Stimulated activated effector memory CD8-positive, alpha-beta T cell treated with anti-CD3 and anti-CD28 coated beads, Interleukin-12 subunit alpha, Interleukin-12 subunit beta, amount 100 ng/mL, for 72 hours (primary cell): ENCODE data around the gene GGTA1.
A peak's percentile ranks its signal among the peaks of the same experiment; 100 is the strongest.
"Not testable (repeated sequence)": the region's sequence is repeated elsewhere in the genome, so short reads cannot be mapped to it uniquely, and the experiment has no call there.

Experiments
- ATAC-seq: fragments of 150-1000 bp; cut with Tn5 transposase; 2 replicates; pipeline ENCODE4 v1.10.0; 2021
- DNase-seq, 2 donors: peaks; one replicate each; pipeline ENCODE4 v3.0.0; 2021 to 2022; ENCODE audit warnings: low spot score in 2 of 2
- H3K27ac Mint-ChIP-seq: one replicate; pipeline ENCODE4 v1.8.0; 2022; ENCODE audit warnings: mild to moderate bottlenecking, mixed read lengths
- H3K36me3 Mint-ChIP-seq: one replicate; pipeline ENCODE4 v1.8.0; 2022; ENCODE audit warnings: mild to moderate bottlenecking, mixed read lengths
- H3K4me1 Mint-ChIP-seq: one replicate; pipeline ENCODE4 v1.8.0; 2022; ENCODE audit warnings: mixed read lengths
- H3K4me3 Mint-ChIP-seq: one replicate; pipeline ENCODE4 v1.8.0; 2022; ENCODE audit warnings: mild to moderate bottlenecking, mixed read lengths
- H3K9me3 Mint-ChIP-seq: one replicate; pipeline ENCODE4 v1.8.0; 2022; ENCODE audit warnings: mixed read lengths

Gene GGTA1

DNA sequence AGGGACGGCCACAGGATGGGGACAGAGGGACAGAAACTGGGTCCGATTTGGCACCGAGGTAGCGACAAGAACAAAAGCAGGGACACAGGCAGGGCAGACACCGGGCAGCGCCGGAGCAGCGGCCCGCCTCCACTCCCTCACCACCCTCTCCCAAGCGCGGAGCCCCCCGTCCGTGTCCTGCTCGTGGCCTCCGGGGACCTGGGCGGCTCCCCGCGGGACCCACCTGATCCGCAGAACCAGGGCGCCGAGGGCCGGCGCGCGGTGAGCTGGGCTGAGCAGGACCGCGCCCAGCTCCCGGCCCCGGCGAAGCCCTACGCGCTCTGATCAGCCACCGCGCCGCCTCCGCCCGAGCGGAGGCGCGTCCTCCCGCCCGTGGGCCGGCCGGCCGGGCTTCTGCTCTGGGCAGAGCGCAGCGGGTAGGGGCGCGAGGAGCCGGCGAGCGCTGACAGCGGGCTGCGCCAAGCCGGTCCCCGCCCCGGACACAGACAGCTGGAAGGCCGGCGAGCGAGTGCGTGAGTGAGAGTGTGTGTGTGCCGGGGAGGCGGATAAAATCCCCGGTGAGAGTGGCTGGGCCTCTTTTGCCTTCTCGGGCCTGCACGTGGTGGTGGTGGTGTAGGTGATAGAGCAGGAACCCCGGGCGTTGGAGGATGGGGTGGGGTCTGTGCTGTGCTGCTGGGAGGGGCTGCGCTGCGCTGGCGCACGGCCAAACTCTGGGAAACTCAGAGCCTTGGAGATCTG lies at the start of gene GGTA1:
TSS of gene GGTA1 (minus strand) at position 418 of the 738 bp plus-strand sequence. CDS start 31,922 bp downstream, outside the sequence.
- Mint-ChIP-seq H3K36me3 (no peaks in the 10 kb centered on the region), H3K4me1 (peaks cover 20% of the 10 kb centered on the region), H3K4me3 (peak within 1 kb of the TSS; percentile 75), H3K9me3 (peaks cover 5% of the 10 kb centered on the region), H3K27ac (no peak within 1 kb of the TSS)
- DNase-seq (peak in 1 of 2 donors; percentile 4), ATAC-seq (peak; percentile 63)

DNA sequence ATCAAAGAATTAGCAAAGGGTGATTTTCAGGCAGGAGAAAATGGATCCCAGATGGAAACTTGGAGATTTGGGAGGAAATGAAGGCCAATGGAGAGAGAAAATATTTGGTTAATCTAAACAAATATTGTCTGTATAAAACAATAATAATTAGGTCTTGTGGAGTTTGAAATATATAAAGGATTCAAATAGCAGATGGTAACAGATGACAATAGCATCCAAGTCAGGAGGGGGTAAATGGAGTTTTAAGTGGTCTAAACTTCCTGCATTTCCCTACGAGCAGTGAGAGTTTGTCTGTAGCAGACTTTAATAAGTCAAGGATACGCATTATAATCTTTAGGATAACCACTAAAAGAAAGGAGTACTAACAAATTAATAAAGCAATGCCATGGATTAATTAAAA lies 49.0 kb upstream of the GGTA1 start:
- no peaks in the 10 kb centered on the region for H3K9me3 Mint-ChIP-seq
- H3K4me3 Mint-ChIP-seq = no peak overlapping the region
- no peaks in the 10 kb centered on the region for H3K36me3 Mint-ChIP-seq
- ATAC-seq (no peak), DNase-seq (no peak)
- peaks cover 6% of the 10 kb centered on the region for H3K4me1 Mint-ChIP-seq
- H3K27ac Mint-ChIP-seq = no peak overlapping the region

- DNase-seq (peak; percentile 65 to 86), ATAC-seq (peak; percentile 87)
- Mint-ChIP-seq H3K36me3 (no peaks in the 10 kb centered on the region), H3K27ac (no peak overlapping the region), H3K9me3 (no peaks in the 10 kb centered on the region), H3K4me1 (no peaks in the 10 kb centered on the region), H3K4me3 (no peak overlapping the region)
These were observed 46.3 kb upstream of the GGTA1 start for GRCh38 chr9:121545875-121546423.

DNA sequence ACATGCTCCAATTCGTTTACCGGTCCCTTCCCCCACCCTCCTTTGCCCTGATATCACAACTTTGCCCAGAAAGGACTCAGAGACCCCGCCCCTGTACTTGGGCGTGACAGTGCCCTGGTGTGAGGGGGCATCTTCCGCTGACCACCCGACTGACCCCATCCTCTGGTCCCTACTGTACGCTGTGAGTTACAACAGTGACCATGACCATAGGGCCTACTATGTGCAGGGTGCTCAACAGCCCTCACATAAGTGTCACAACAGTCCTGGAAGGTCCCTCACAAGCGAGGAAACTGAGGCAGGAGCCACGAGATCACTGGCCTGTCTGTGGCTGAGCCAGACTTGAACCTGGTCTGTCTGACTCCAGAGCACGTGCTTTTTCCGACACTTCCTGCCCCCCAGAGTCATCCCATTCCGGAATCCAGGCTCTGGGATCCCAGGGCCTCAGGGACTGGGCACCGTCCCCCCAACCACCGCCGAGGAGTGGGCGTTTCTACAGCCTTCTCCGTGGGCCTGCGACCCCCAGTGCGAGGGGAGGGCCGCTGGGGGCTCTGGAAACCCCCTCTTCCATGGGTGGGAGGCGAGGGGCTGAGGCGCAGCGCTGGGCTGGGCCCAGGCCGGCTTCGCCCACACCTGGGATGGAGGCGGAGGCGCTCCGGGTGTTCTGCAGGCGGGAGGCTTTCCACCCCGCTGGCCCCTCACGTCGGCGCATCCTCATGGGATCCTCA lies 45.7 kb upstream of the GGTA1 start:
- Mint-ChIP-seq H3K4me3 (no peak overlapping the region), H3K27ac (no peak overlapping the region), H3K36me3 (no peaks in the 10 kb centered on the region), H3K9me3 (no peaks in the 10 kb centered on the region), H3K4me1 (no peaks in the 10 kb centered on the region)
- no peak for ATAC-seq
- no peak for DNase-seq

DNA sequence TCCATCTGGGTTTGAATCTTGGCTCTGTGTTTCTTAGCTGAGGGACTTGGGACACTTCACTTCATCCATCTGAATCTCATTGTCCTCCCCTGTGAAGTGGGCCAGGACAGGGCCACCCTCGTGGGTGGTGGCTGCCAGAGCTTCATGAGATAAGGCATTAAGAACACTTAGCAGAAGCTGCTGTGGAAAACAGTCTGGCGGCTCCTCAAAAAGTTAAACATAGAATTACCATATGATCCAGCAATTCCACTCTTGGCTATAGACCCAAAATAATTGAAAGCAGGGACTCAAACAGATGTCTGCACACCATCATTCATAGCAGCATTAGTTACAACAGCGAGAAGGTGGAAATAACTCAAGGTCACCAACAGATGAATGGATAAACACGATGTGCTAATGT lies 42.4 kb upstream of the GGTA1 start:
- no peaks in the 10 kb centered on the region for H3K36me3 Mint-ChIP-seq
- no peak overlapping the region for H3K4me3 Mint-ChIP-seq
- no peaks in the 10 kb centered on the region for H3K4me1 Mint-ChIP-seq
- no peak overlapping the region for H3K27ac Mint-ChIP-seq
- DNase-seq (no peak), ATAC-seq (no peak)
- no peaks in the 10 kb centered on the region for H3K9me3 Mint-ChIP-seq

DNA sequence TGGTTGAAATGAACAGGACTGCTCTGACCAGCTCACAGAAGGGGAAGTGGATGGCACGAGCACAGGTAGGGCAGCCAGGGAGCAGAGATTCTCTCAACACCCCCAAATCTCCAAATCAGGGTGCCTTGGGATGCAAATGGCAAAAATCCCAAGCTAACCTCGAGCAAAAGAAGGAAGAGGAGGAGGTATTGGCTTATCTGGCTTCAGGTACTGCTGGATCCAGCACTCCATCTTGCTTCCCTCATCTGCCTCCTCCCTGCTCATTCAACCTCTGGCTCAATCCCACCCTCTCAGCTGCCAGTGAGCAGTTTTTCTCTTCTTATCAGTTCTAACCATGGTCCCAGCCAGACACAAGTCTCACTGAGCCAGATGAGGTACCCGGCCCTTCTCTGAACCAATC lies 41.6 kb upstream of the GGTA1 start:
- Mint-ChIP-seq H3K4me3 (no peak overlapping the region), H3K9me3 (no peaks in the 10 kb centered on the region), H3K27ac (no peak overlapping the region), H3K36me3 (no peaks in the 10 kb centered on the region), H3K4me1 (no peaks in the 10 kb centered on the region)
- ATAC-seq = no peak
- no peak for DNase-seq

DNA sequence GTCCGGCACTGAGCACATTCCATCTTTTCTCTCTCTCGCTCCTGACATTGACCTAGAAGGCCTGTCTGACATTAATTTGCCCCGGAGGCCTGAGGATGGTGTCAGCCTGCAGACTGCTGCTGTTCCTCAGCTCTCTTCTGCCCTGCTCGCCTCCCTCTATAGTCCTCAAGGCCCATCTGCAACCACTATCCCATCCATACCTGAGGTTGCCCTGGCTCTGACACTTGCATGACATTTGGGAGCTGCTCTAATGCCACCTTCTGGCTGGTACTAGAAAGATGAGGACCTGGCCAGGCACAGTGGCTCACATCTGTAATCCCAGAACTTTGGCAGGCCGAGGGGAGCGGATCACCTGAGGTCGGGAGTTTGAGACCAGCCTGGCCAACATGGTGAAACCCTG lies 38.6 kb upstream of the GGTA1 start:
- H3K36me3 Mint-ChIP-seq = no peaks in the 10 kb centered on the region
- no peak overlapping the region for H3K4me3 Mint-ChIP-seq
- H3K9me3 Mint-ChIP-seq = no peaks in the 10 kb centered on the region
- DNase-seq = no peak
- no peaks in the 10 kb centered on the region for H3K4me1 Mint-ChIP-seq
- H3K27ac Mint-ChIP-seq = no peak overlapping the region
- no peak for ATAC-seq

GRCh38 chr9:121537283-121537682 lies 37.6 kb upstream of the GGTA1 start:
- Mint-ChIP-seq H3K4me1 (no peaks in the 10 kb centered on the region), H3K4me3 (no peak overlapping the region), H3K27ac (no peak overlapping the region), H3K9me3 (no peaks in the 10 kb centered on the region), H3K36me3 (no peaks in the 10 kb centered on the region)
- no peak for DNase-seq
- no peak for ATAC-seq

DNA sequence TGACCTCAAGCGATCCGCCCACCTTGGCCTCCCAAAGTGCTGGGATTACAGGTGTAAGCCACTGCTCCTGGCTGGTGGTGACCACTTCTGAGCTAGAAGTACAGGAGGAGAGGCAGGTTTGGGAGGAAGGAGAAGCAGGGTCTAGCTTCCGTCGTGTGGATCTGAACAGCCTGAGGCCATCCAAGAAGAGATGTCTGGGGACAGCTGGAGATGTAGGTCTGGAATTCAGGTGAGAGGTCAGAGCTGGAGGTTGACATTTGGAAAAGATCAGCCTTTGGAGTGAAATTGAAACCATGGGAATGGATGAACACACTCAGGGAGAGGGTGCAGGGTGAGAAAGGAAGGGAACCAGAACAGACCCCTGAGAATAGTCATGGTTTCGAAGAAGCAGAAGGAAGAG lies 33.2 kb upstream of the GGTA1 start:
- no peak overlapping the region for H3K27ac Mint-ChIP-seq
- H3K4me3 Mint-ChIP-seq = no peak overlapping the region
- no peaks in the 10 kb centered on the region for H3K36me3 Mint-ChIP-seq
- H3K4me1 Mint-ChIP-seq = no peaks in the 10 kb centered on the region
- ATAC-seq (no peak), DNase-seq (no peak)
- no peaks in the 10 kb centered on the region for H3K9me3 Mint-ChIP-seq

- DNase-seq (no peak), ATAC-seq (no peak)
- no peak overlapping the region for H3K27ac Mint-ChIP-seq
- no peaks in the 10 kb centered on the region for H3K36me3 Mint-ChIP-seq
- no peak overlapping the region for H3K4me3 Mint-ChIP-seq
- no peaks in the 10 kb centered on the region for H3K4me1 Mint-ChIP-seq
- no peaks in the 10 kb centered on the region for H3K9me3 Mint-ChIP-seq
These were observed 29.8 kb upstream of the GGTA1 start for GRCh38 chr9:121529237-121529987.

GRCh38 chr9:121528642-121529041 lies 29.0 kb upstream of the GGTA1 start:
- Mint-ChIP-seq H3K36me3 (no peaks in the 10 kb centered on the region), H3K4me3 (no peak overlapping the region), H3K9me3 (no peaks in the 10 kb centered on the region), H3K27ac (no peak overlapping the region), H3K4me1 (no peaks in the 10 kb centered on the region)
- no peak for ATAC-seq
- no peak for DNase-seq

DNA sequence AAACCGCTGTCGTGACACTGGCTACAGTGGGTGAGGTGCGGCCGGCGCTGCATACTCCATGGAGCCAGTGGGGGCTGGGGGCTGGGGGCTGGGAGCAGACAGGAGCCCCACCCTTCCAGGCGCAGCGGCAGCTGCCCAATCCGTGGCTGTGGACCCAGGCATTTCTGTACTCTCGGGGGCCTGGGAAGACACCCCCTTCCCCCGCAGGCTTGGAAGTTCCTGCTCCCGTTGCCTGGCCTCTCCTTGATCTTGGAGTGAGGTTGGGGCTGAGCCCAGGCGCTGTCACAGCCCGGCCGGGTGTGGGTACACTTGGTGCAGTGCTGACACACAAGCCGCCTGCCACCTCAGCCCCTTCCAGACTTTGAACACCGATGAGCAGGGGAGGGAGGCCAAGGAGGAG lies 27.7 kb upstream of the GGTA1 start:
- no peak for DNase-seq
- no peak for ATAC-seq
- Mint-ChIP-seq H3K36me3 (no peaks in the 10 kb centered on the region), H3K4me3 (no peak overlapping the region), H3K9me3 (no peaks in the 10 kb centered on the region), H3K4me1 (no peaks in the 10 kb centered on the region), H3K27ac (no peak overlapping the region)

GRCh38 chr9:121519688-121520087 lies 20.0 kb upstream of the GGTA1 start:
- not testable (repeated sequence) for H3K4me3 Mint-ChIP-seq, ATAC-seq, H3K36me3 Mint-ChIP-seq, H3K4me1 Mint-ChIP-seq, H3K27ac Mint-ChIP-seq, DNase-seq, H3K9me3 Mint-ChIP-seq

DNA sequence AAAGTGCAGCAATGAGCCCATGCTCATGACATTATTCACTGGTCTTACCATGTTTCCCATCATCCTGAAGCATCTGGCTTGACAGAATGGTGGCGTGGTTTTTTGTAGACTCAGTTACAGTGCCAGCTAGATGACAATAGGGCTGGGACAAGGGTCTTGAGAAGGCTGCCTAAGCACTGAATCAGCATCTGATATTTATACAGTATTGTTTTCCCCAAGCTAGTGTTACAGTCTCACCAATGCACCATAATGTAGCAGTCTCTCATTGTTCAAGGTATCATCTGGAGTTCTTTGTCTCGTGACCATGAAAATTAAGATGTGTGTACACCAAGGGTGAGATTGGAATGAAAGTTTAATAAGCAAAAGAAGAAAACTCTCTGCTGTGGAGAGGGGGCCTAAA lies 19.0 kb upstream of the GGTA1 start:
- Mint-ChIP-seq H3K4me3 (no peak overlapping the region), H3K4me1 (no peaks in the 10 kb centered on the region), H3K36me3 (no peaks in the 10 kb centered on the region), H3K27ac (no peak overlapping the region), H3K9me3 (no peaks in the 10 kb centered on the region)
- ATAC-seq = no peak
- no peak for DNase-seq

DNA sequence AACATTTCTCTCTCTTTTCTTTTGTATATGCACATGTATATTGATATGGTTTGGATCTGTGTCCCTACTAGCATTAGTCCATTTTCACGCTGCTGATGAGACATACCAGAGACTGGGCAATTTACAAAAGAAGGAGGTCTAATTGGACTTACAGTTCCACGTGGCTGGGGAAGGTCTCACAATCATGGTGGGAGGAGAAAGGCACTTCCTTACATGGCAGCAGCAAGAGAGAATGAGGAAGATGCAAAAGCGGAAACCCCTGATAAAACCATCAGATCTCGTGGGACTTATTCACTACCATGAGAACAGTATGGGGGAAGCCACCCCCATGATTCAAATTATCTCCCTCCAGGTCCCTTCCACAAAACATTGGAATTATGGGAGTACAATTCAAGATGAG lies 13.5 kb upstream of the GGTA1 start:
- not testable (repeated sequence) for H3K4me3 Mint-ChIP-seq, DNase-seq, H3K4me1 Mint-ChIP-seq, ATAC-seq, H3K9me3 Mint-ChIP-seq, H3K27ac Mint-ChIP-seq, H3K36me3 Mint-ChIP-seq
